ENCODE data around the gene NOX3. TPM values are rescaled to one million over a fixed set of nuclear protein-coding genes. Genes with fewer than 3 reads are reported as not detected.
"Not testable (repeated sequence)": the region's sequence is repeated elsewhere in the genome, so short reads cannot be mapped to it uniquely, and the experiment has no call there.

Gene NOX3
- total RNA-seq, 1 donor from 2014 or later, result not detected

- ATAC-seq (ENCODE audit: poor library complexity) (no peak), DNase-seq (no peak)
- intact Hi-C loops (cut with DNase I), result no loop called here
These were observed 18.1 kb upstream of the NOX3 start for GRCh38 chr6:155473741-155474140.

- intact Hi-C loops (cut with DNase I), result no loop called here
- no peak for ATAC-seq (ENCODE audit: poor library complexity)
- DNase-seq, result no peak
These were observed 17.2 kb upstream of the NOX3 start for GRCh38 chr6:155472886-155473285.

- DNase-seq; ATAC-seq (ENCODE audit: poor library complexity); intact Hi-C loops (cut with DNase I): not testable (repeated sequence)
These were observed 15.5 kb upstream of the NOX3 start for GRCh38 chr6:155470979-155471616.

- ATAC-seq (ENCODE audit: poor library complexity); intact Hi-C loops (cut with DNase I); DNase-seq: not testable (repeated sequence)
These were observed 12.9 kb upstream of the NOX3 start for GRCh38 chr6:155468543-155468942.

GRCh38 chr6:155466539-155466938, 10.9 kb upstream of the NOX3 start:
- ATAC-seq (ENCODE audit: poor library complexity) (no peak), DNase-seq (no peak)
- intact Hi-C loops (cut with DNase I), result no loop called here

GRCh38 chr6:155461556-155461955, 5.9 kb upstream of the NOX3 start:
- no peak for DNase-seq
- intact Hi-C loops (cut with DNase I), result no loop called here
- no peak for ATAC-seq (ENCODE audit: poor library complexity)

- intact Hi-C loops (cut with DNase I), result no loop called here
- ATAC-seq (ENCODE audit: poor library complexity), result no peak
- no peak for DNase-seq
These were observed 1.2 kb downstream of the NOX3 start for GRCh38 chr6:155454471-155454870.

- DNase-seq (no peak), ATAC-seq (ENCODE audit: poor library complexity) (no peak)
- intact Hi-C loops (cut with DNase I), result no loop called here
These were observed 1.6 kb downstream of the NOX3 start for GRCh38 chr6:155454008-155454407.

GRCh38 chr6:155452576-155452975, 3.1 kb downstream of the NOX3 start:
- no peak for ATAC-seq (ENCODE audit: poor library complexity)
- no peak for DNase-seq
- intact Hi-C loops (cut with DNase I), result no loop called here

GRCh38 chr6:155451530-155451929, 4.1 kb downstream of the NOX3 start:
- intact Hi-C loops (cut with DNase I); DNase-seq; ATAC-seq (ENCODE audit: poor library complexity): not testable (repeated sequence)

- ATAC-seq (ENCODE audit: poor library complexity) (no peak), DNase-seq (no peak)
These were observed 5.4 kb downstream of the NOX3 start for GRCh38 chr6:155450240-155450581.

GRCh38 chr6:155449450-155450239, 6.0 kb downstream of the NOX3 start:
- intact Hi-C loops (cut with DNase I), result no loop called here
- ATAC-seq (ENCODE audit: poor library complexity), result no peak

More at GRCh38 chr6:155450240-155450581, 5.4 kb downstream of the NOX3 start:
- intact Hi-C loops (cut with DNase I), result no loop called here

GRCh38 chr6:155448668-155449449, 6.8 kb downstream of the NOX3 start:
- DNase-seq, result no peak
- intact Hi-C loops (cut with DNase I), result no loop called here
- peak; percentile 48 for ATAC-seq (ENCODE audit: poor library complexity)

More at GRCh38 chr6:155449450-155450239, 6.0 kb downstream of the NOX3 start:
- no peak for DNase-seq

- DNase-seq (no peak), ATAC-seq (ENCODE audit: poor library complexity) (no peak)
- intact Hi-C loops (cut with DNase I), result no loop called here
These were observed 7.7 kb downstream of the NOX3 start for GRCh38 chr6:155447949-155448348.

GRCh38 chr6:155444952-155445903, 10.4 kb downstream of the NOX3 start:
- intact Hi-C loops (cut with DNase I), result no loop called here
- no peak for DNase-seq
- ATAC-seq (ENCODE audit: poor library complexity), result no peak

- intact Hi-C loops (cut with DNase I), result no loop called here
These were observed 11.3 kb downstream of the NOX3 start for GRCh38 chr6:155444120-155444917.

GRCh38 chr6:155443168-155443567, 12.5 kb downstream of the NOX3 start:
- ATAC-seq (ENCODE audit: poor library complexity), result no peak
- intact Hi-C loops (cut with DNase I), result no loop called here
- no peak for DNase-seq

More at GRCh38 chr6:155444120-155444917, 11.3 kb downstream of the NOX3 start:
- DNase-seq (no peak), ATAC-seq (ENCODE audit: poor library complexity) (no peak)

GRCh38 chr6:155442562-155442961, 13.1 kb downstream of the NOX3 start:
- intact Hi-C loops (cut with DNase I), result no loop called here
- ATAC-seq (ENCODE audit: poor library complexity) (no peak), DNase-seq (no peak)

Data from Right ventricle myocardium superior (tissue), 1 donor.